ENCODE measurements around the gene ABCA7. TPM values are rescaled to one million over a fixed set of nuclear protein-coding genes. Genes with fewer than 3 reads are reported as not detected.

The ABCA7 gene
- total and polyA plus RNA-seq, 3 experiments from 2014 or later = 14.1 to 39.5 (median 33.8) TPM

- ChIA-PET POLR2A (interaction anchor here (1.0 to 2.5 kb wide), 4 partner anchors 31 to 93 kb away, joined by 3 to 14 read pairs (median 4); partner anchors contain the start of genes ABCA7 and ARHGAP45), CTCF (interaction anchor here (1.0 kb wide), 1 partner anchor 88 kb away, joined by 4 read pairs; no protein-coding TSS in a partner anchor)
- Mint-ChIP-seq H3K27ac (peak overlapping the region; percentile 37 to 88 (median 66)), H3K4me3 (peak overlapping the region in 6 of 7 donors; percentile 62 to 87 (median 68)), H3K4me1 (peaks cover 20 to 36% (median 26%) of the 10 kb centered on the region in 3 donors), H3K27me3 (no peaks in the 10 kb centered on the region), H3K9me3 (peaks cover 0 to 2% (median 0%) of the 10 kb centered on the region in 5 donors), H3K36me3 (peaks cover 0 to 31% (median 0%) of the 10 kb centered on the region in 3 donors)
- H3K36me3 ChIP-seq (ENCODE audit: insufficient read depth, low read length) = peaks cover 8% of the 10 kb centered on the region
- H3K9me3 ChIP-seq (ENCODE audit: low read length) = no peaks in the 10 kb centered on the region
- no peak overlapping the region for H3K27ac ChIP-seq (ENCODE audit: low read depth, low read length)
- peaks cover 27% of the 10 kb centered on the region for H3K4me1 ChIP-seq (ENCODE audit: insufficient read depth, low read length)
- H3K4me3 ChIP-seq (ENCODE audit: low read length) = no peak overlapping the region
- no peaks in the 10 kb centered on the region for H3K27me3 ChIP-seq (ENCODE audit: insufficient read depth, low read length, poor library complexity, severe bottlenecking)
- no peak for DNase-seq
These were observed 66.2 kb downstream of the ABCA7 start for GRCh38 chr19:1105873-1106840.

- Mint-ChIP-seq H3K27ac (peak overlapping the region in 5 of 8 donors; percentile 39 to 88 (median 69)), H3K27me3 (no peaks in the 10 kb centered on the region), H3K4me3 (peak overlapping the region in 5 of 7 donors; percentile 20 to 62 (median 51)), H3K9me3 (peaks cover 0 to 2% (median 0%) of the 10 kb centered on the region in 5 donors), H3K4me1 (peaks cover 13 to 29% (median 19%) of the 10 kb centered on the region in 3 donors), H3K36me3 (peaks cover 0 to 33% (median 0%) of the 10 kb centered on the region in 3 donors)
- Histone ChIP-seq H3K9me3 (ENCODE audit: low read length) (no peaks in the 10 kb centered on the region), H3K36me3 (ENCODE audit: insufficient read depth, low read length) (peaks cover 8% of the 10 kb centered on the region), H3K27me3 (ENCODE audit: insufficient read depth, low read length, poor library complexity, severe bottlenecking) (no peaks in the 10 kb centered on the region), H3K4me1 (ENCODE audit: insufficient read depth, low read length) (peaks cover 18% of the 10 kb centered on the region), H3K27ac (ENCODE audit: low read depth, low read length) (no peak overlapping the region), H3K4me3 (ENCODE audit: low read length) (no peak overlapping the region)
- ChIA-PET POLR2A (interaction anchor here (1.0 to 1.2 kb wide), 3 partner anchors 32 to 92 kb away, joined by 3 to 4 read pairs (median 3); partner anchors contain the start of gene ABCA7), CTCF (interaction anchor here (1.0 kb wide), 1 partner anchor 88 kb away, joined by 4 read pairs; no protein-coding TSS in a partner anchor)
- DNase-seq = no peak
These were observed 67.1 kb downstream of the ABCA7 start for GRCh38 chr19:1106841-1107660.

- H3K27me3 ChIP-seq (ENCODE audit: insufficient read depth, low read length, poor library complexity, severe bottlenecking) = no peaks in the 10 kb centered on the region
- ChIA-PET CTCF (no interaction called here), POLR2A (no interaction called here)
- Mint-ChIP-seq H3K4me3 (no peak overlapping the region), H3K36me3 (peaks cover 0 to 34% (median 0%) of the 10 kb centered on the region in 3 donors), H3K4me1 (peaks cover 9 to 23% (median 13%) of the 10 kb centered on the region in 3 donors), H3K27me3 (no peaks in the 10 kb centered on the region), H3K27ac (peak overlapping the region in 2 of 8 donors; percentile 69 to 78), H3K9me3 (peaks cover 0 to 2% (median 0%) of the 10 kb centered on the region in 5 donors)
- peaks cover 8% of the 10 kb centered on the region for H3K36me3 ChIP-seq (ENCODE audit: insufficient read depth, low read length)
- no peak overlapping the region for H3K4me3 ChIP-seq (ENCODE audit: low read length)
- no peak for DNase-seq
- H3K27ac ChIP-seq (ENCODE audit: low read depth, low read length) = no peak overlapping the region
- H3K4me1 ChIP-seq (ENCODE audit: insufficient read depth, low read length) = peaks cover 12% of the 10 kb centered on the region
- H3K9me3 ChIP-seq (ENCODE audit: low read length) = no peaks in the 10 kb centered on the region
These were observed 67.9 kb downstream of the ABCA7 start for GRCh38 chr19:1107661-1108261.

- CTCF ChIA-PET = no interaction called here
- H3K36me3 Mint-ChIP-seq = peaks cover 0 to 37% (median 0%) of the 10 kb centered on the region in 3 donors
- DNase-seq = no peak
- H3K9me3 Mint-ChIP-seq = peaks cover 0 to 2% (median 0%) of the 10 kb centered on the region in 5 donors
- H3K27ac Mint-ChIP-seq = no peak overlapping the region
- no peaks in the 10 kb centered on the region for H3K27me3 Mint-ChIP-seq
- Histone ChIP-seq H3K36me3 (ENCODE audit: insufficient read depth, low read length) (peaks cover 8% of the 10 kb centered on the region), H3K27ac (ENCODE audit: low read depth, low read length) (no peak overlapping the region), H3K4me3 (ENCODE audit: low read length) (no peak overlapping the region), H3K4me1 (ENCODE audit: insufficient read depth, low read length) (peaks cover 7% of the 10 kb centered on the region), H3K9me3 (ENCODE audit: low read length) (no peaks in the 10 kb centered on the region), H3K27me3 (ENCODE audit: insufficient read depth, low read length, poor library complexity, severe bottlenecking) (no peaks in the 10 kb centered on the region)
- peaks cover 3 to 19% (median 8%) of the 10 kb centered on the region in 3 donors for H3K4me1 Mint-ChIP-seq
- no peak overlapping the region for H3K4me3 Mint-ChIP-seq
- POLR2A ChIA-PET = interaction anchor here (0.6 kb wide), 1 partner anchor 20 kb away, joined by 3 read pairs; no protein-coding TSS in a partner anchor
These were observed 68.6 kb downstream of the ABCA7 start for GRCh38 chr19:1108291-1109031.

GRCh38 chr19:1109032-1109551 is 69.2 kb downstream of the ABCA7 start:
- H3K9me3 ChIP-seq (ENCODE audit: low read length) = no peaks in the 10 kb centered on the region
- peaks cover 8% of the 10 kb centered on the region for H3K36me3 ChIP-seq (ENCODE audit: insufficient read depth, low read length)
- Mint-ChIP-seq H3K9me3 (no peaks in the 10 kb centered on the region), H3K4me1 (peaks cover 1 to 17% (median 6%) of the 10 kb centered on the region in 3 donors), H3K27ac (no peak overlapping the region), H3K27me3 (no peaks in the 10 kb centered on the region), H3K4me3 (no peak overlapping the region), H3K36me3 (peaks cover 0 to 37% (median 0%) of the 10 kb centered on the region in 3 donors)
- peaks cover 10% of the 10 kb centered on the region for H3K4me1 ChIP-seq (ENCODE audit: insufficient read depth, low read length)
- no peaks in the 10 kb centered on the region for H3K27me3 ChIP-seq (ENCODE audit: insufficient read depth, low read length, poor library complexity, severe bottlenecking)
- ChIA-PET POLR2A (interaction anchor here (0.6 kb wide), 1 partner anchor 21 kb away, joined by 3 read pairs; no protein-coding TSS in a partner anchor), CTCF (no interaction called here)
- no peak for DNase-seq
- no peak overlapping the region for H3K4me3 ChIP-seq (ENCODE audit: low read length)
- H3K27ac ChIP-seq (ENCODE audit: low read depth, low read length) = no peak overlapping the region

- no peak overlapping the region for H3K4me3 Mint-ChIP-seq
These were observed 70.1 kb downstream of the ABCA7 start for GRCh38 chr19:1109697-1110671.

More at GRCh38 chr19:1109697-1110671, 70.1 kb downstream of the ABCA7 start:
- Histone ChIP-seq H3K27ac (ENCODE audit: low read depth, low read length) (no peak overlapping the region), H3K27me3 (ENCODE audit: insufficient read depth, low read length, poor library complexity, severe bottlenecking) (no peaks in the 10 kb centered on the region), H3K4me1 (ENCODE audit: insufficient read depth, low read length) (peaks cover 10% of the 10 kb centered on the region), H3K4me3 (ENCODE audit: low read length) (no peak overlapping the region), H3K9me3 (ENCODE audit: low read length) (no peaks in the 10 kb centered on the region), H3K36me3 (ENCODE audit: insufficient read depth, low read length) (peaks cover 8% of the 10 kb centered on the region)
- Mint-ChIP-seq H3K36me3 (peaks cover 0 to 40% (median 0%) of the 10 kb centered on the region in 3 donors), H3K9me3 (no peaks in the 10 kb centered on the region), H3K4me1 (peaks cover 1 to 16% (median 6%) of the 10 kb centered on the region in 3 donors), H3K27ac (peak overlapping the region in 1 of 8 donors; percentile 14), H3K27me3 (no peaks in the 10 kb centered on the region)
- DNase-seq = peak in 1 of 5 donors; percentile 46
- CTCF ChIA-PET = interaction anchor here (3.7 kb wide), 1 partner anchor 83 kb away, joined by 50 read pairs; no protein-coding TSS in a partner anchor
- POLR2A ChIA-PET = no interaction called here

All from CD8-positive, alpha-beta memory T cell (primary cell).